Measurements from ENCODE around the gene STH.

The STH gene

DNA sequence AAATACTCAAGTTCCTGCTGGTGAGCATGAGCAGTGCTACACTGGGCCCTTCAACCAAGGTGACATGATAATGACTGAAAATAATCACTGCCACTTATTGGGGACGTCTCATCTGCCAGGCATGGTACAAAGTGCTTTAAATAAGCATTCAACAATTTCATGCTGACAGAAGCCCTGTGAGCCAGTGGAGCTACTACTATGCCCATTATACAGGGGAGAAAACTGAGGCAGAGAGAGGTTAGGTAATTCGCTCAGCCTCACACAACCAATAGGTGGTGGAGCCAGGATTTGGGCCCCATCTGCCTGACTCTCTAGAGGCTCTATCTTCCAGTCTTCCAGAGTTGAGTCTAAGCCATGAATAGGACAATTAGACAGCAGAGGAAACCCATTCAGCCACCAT lies 30.3 kb upstream of the STH start:
- no peak for FAIRE-seq

DNA sequence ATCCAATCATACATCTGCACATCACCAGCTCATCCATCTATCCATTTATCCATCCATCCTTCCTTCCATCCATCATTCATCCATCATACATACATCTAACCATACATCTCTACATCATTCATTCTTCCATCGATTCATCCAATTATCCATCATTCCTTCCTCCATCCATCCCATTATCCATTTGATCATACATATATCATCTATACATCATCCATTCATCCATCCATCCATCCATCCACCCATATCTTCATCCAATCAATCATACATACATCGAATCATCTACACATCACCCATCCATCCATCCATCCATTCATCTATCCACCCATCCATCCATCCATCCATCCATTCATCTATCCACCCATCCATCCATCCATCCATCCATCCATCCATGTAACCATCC lies 29.3 kb upstream of the STH start:
- no peak for FAIRE-seq

DNA sequence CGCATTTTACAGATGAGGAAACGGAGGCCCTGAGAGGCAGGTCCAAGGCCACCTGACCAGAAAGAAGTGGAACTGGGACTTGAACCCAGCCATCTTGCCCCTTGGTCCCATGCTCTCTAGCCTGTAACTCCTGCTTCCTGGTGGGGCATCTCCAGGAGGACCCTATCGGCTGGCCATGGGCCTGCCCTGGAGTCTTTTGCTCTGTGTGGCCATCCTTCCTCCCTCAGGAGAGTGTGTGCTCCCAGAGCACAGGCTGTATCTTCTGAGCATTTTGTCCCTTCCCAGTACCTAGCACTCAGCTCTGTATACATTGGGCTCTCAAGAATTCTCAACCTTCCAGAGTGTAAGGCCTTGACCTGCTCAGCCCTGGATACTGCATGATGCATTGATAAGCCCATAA lies 28.4 kb upstream of the STH start:
- FAIRE-seq, result no peak

DNA sequence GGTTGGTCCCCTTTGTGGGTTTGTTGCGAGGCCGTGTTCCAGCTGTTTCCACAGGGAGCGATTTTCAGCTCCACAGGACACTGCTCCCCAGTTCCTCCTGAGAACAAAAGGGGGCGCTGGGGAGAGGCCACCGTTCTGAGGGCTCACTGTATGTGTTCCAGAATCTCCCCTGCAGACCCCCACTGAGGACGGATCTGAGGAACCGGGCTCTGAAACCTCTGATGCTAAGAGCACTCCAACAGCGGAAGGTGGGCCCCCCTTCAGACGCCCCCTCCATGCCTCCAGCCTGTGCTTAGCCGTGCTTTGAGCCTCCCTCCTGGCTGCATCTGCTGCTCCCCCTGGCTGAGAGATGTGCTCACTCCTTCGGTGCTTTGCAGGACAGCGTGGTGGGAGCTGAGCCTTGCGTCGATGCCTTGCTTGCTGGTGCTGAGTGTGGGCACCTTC lies 27.3 kb upstream of the STH start:
- FAIRE-seq, result no peak

DNA sequence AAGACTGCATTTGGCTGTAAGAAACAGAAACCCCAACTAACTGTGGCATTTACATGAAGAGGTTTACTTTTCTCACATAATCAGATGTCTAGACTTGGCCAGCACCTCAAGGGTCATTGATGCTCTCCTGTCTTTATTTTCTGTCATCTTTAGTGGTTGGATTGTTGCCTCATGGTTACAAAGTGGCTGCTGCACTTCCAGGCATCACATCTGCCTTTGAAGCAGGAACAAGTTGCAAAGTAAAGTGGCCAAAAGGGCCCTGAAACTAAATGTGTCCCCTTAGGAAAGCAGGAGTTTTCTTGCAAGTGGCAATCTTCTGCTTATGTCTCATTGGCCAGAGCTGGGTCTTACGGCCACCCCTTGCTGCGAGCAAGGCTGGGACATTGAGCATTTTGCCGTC lies 26.5 kb upstream of the STH start:
- FAIRE-seq, result no peak

DNA sequence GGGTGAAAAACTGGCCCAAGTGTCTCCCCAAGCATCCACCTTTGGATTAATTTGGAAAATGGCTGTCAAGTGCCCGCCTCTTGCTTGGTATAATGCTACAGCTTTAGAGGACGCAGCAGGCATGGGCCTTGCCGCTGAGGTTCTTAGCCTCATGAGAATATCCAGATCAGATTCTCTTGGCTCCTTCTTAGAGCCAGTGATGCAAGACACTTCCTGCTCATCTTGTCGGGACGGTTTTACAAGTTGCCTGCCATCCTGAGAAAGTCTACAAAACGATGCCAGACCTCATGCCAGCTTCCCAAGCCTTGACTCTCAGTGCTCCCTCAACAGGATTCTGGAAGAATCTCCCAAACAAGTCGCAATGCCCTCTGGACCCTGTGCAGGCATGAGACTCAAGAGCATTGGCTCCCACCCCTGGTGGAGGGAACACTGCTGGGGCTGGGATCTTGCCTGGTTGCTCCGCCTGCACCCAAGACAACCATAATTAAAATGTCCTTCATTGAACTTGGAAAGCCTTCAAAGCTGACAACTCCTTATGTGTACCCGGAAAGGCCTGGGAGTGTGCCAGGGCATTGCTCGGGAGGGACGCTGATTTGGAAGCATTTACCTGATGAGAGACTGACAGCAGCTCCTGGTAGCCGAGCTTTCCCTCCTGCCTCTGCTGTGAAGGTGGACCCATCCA lies 25.8 kb upstream of the STH start:
- no peak for FAIRE-seq

DNA sequence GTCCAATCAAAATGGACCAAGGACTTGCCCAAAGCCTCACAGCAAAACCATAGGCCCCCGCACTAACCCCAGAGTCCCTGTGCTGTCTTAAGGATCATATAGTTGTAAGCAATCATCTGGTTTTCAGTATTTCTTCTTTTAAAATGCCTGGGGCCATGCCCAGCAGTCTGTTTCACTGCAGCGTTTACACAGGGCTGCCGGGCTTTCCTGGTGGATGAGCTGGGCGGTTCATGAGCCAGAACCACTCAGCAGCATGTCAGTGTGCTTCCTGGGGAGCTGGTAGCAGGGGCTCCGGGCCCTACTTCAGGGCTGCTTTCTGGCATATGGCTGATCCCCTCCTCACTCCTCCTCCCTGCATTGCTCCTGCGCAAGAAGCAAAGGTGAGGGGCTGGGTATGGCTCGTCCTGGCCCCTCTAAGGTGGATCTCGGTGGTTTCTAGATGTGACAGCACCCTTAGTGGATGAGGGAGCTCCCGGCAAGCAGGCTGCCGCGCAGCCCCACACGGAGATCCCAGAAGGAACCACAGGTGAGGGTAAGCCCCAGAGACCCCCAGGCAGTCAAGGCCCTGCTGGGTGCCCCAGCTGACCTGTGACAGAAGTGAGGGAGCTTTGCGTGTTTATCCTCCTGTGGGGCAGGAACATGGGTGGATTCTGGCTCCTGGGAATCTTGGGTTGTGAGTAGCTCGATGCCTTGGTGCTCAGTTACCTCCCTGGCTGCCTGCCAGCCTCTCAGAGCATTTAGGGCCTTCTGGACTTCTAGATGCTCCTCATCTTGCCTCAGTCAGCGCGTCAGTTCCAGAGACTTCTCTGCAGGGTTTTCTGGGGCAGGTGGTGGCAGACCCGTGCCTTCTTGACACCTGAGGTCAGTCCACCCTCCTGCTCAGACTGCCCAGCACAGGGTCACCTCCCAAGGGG lies 24.8 kb upstream of the STH start:
- FAIRE-seq, result no peak

DNA sequence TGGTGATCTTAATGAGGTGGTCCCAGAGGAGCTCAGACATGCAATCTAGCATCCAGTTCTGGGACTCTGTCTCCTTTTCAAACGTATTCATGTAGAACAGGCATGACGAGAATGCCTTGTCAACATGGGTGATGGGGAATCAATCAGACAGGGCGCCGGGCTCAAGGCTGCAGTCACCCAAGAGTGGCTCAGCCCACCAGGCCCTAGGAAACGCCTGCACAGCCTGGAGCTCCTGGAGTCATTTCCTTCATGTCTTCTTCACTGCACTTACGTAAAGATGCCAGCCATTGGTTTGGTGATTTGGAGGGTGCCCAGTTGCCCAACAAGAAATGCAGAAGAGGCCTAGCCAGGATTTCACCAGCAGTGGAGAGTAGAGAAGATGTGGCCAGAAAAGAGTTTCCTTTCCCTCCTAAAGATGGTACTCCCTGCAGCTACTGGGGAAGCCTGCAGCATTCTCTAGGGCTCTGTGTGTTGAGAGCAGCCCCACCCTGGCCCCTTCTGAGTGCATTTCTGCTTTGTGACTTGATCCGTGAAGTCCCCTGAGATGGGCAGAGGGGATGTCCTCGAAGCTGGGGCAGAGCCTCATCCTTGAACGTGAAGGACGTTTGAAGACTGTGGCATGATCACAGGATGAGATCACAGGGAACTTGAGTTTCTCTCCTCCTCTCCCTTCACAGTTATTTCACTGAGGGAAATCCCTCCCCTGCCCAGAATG lies 24.0 kb upstream of the STH start:
- no peak for FAIRE-seq

DNA sequence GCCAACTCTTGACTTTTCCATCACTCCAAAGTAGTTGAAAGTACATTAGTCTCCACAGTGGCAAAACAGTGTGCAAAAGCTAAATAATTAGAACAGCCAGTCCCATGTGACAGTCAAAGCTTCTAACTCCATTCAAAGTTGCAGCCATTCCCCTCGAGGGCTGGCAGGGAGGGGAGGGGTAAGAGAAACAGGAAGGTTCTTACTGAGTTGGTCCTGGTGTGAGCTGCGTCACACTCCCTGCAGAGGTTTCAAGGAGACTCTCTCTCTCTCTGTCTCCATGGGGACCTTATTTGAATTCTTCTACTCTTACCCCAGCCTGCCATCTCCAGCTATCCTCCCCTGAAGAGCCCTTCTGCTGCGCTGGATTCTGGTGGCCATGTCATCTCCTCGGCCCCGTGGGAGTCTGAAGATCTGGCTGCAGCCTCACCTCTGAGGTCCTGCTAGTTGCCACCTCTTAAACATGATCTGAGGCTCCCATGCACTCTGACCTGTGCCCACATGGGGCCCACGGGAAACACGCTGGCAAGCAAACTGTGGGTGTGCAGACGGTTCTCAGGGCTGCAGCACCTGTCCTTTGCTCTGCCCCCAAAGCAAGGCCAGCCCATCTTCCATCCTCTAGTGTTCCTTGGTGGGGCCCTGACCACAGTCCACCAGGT lies 23.3 kb upstream of the STH start:
- no peak for FAIRE-seq

DNA sequence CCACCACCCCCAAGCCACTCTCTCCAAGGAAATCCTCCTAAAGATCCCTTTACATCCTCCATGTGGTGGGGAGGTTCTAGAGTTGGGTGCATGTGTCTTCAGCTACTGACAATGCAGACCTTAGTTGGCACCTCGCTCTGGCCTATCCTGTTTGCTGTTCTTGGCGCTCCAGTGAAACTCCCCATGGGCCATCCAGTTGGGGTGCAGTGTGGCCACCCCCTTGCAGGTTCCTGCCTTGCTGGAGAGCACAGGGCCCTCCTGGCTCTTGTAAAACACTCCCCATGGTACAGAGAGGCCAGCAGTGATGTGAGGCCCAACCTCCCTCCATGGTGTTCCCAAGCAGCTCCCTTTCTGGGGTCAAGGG lies 22.7 kb upstream of the STH start:
- no peak for FAIRE-seq

DNA sequence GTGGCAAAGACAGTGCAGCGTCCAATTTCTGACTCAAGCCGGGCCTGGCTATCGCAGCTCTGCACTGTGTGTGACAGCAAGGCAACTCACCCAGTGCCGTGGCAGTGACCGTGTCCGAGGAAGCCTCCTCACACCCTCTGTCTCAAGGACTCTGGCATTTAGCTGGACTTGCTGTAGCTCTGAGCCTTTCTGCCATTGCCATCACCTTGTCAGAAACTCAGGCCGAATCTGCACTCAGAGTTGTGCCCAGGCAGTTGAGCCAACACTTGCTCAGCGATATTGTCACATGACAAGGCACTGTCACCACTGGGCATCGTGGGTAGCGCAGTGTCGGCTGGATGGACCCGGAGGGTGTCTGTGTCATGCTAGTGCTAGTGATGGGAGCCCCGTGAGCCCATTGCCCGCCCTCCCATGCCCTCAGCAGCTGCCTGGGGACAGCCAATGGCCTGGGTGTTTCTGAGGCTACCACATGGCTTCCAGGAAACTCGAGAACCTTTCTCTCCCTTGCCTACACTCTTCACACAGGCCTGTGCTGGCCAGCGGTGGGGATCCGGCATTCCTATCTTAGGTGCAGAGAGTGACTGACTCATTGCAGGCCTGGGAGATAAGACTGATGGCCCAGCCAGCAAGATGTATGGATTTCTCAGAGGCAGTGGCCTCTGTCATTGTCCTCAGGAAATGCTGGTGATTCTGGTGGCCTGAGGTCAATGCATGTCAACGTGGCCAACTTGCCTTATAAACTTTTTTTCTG lies 22.1 kb upstream of the STH start:
- FAIRE-seq, result no peak

DNA sequence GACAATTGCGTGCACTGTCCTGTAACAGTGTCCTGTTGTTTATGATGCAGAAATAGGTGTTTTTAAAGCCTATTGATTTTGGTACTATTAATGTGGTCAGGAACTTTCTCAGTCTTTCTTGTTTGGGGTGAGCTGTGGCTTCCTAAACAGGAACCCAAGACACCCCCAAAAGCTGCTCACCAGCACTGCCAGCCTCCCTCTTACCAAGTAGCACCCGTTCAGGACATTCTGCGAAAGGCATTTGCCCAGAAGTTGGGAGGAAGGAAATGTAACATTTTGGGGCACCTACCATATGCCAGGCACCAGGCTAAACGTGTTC lies 21.6 kb upstream of the STH start:
- FAIRE-seq, result no peak

DNA sequence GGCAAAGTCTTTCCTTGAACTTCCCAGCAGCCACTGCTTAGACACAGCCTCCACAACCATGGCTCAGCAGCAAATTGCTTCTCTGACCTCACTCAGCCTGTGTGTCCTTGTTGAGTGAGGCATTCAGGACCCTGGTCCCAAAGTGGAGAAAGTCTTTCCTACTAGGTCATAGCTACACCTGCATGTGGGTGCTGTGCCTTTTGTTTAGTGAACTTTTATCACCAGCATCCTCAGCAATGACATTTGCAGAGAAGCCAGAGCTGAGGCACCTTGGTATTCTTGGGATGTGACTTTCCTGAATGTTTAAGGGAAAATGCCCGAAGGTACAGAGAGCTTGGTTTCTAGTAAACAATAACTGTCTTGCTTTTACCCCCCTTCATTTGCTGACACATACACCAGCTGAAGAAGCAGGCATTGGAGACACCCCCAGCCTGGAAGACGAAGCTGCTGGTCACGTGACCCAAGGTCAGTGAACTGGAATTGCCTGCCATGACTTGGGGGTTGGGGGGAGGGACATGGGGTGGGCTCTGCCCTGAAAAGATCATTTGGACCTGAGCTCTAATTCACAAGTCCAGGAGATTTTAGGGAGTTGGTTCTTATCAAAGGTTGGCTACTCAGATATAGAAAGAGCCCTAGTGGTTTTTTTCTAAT lies 20.9 kb upstream of the STH start:
- no peak for FAIRE-seq

DNA sequence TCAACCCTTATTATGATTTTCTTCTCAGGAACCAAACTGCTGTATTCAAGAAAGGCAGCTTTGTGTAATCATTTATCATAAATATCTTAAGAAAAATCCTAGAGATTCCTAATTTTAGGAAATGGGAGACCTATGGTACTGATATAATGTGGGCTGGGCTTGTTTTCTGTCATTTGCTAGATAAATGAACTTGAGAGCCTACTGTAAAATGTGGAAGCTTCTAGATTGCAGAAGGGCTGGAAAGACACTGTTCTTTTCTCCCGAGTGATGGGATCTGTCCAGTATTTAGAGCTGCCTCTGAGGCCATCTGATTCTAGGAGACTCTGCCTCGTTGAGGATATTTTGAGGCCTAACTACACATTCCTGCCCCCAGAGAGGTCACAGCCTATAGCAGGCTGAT lies 19.9 kb upstream of the STH start:
- no peak for FAIRE-seq

DNA sequence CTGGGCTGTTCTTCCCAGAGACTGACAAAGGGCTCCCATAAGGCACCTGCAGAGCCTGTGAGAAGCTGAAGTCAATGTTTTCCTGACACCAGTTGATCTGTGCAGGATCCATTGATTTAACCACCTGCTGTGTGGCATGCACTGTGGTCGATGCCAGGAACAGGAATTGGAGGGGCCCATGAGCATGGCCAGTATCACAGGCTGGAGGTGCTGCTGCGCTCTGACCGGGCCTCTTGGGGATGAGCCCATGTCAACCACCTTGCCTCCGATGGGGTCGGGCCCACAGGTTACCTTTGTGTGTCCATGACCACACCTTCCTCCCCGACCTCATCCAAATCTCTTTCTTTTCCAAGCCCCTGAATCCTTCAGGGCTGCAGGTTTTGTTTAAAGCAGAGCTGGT lies 18.2 kb upstream of the STH start:
- FAIRE-seq, result no peak

DNA sequence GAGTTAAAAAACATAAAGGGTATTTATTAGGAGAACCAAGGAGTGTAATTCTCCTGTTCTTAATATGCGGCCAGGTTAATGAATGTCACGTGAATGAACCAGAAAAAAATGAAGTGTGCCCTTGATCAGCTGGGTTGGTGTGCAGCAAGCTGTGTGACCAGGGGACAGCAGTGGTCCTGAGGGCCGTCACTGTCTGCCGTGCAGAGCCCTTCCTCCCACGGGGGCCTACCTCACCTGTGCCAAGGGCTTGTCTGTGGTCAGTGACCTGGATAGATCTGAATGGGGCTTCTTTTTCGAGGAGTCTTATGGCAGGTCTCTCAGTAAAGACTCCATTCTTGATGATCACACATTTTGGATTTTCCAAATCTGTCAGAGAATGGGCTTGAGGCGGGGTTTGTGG lies 17.7 kb upstream of the STH start:
- FAIRE-seq, result no peak

DNA sequence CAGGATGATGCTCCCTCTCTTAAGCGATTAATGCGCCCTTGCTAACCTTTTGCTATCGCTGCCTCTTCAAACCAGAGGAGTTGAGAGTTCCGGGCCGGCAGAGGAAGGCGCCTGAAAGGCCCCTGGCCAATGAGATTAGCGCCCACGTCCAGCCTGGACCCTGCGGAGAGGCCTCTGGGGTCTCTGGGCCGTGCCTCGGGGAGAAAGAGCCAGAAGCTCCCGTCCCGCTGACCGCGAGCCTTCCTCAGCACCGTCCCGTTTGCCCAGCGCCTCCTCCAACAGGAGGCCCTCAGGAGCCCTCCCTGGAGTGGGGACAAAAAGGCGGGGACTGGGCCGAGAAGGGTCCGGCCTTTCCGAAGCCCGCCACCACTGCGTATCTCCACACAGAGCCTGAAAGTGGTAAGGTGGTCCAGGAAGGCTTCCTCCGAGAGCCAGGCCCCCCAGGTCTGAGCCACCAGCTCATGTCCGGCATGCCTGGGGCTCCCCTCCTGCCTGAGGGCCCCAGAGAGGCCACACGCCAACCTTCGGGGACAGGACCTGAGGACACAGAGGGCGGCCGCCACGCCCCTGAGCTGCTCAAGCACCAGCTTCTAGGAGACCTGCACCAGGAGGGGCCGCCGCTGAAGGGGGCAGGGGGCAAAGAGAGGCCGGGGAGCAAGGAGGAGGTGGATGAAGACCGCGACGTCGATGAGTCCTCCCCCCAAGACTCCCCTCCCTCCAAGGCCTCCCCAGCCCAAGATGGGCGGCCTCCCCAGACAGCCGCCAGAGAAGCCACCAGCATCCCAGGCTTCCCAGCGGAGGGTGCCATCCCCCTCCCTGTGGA lies 16.0 kb upstream of the STH start:
- FAIRE-seq, result no peak

DNA sequence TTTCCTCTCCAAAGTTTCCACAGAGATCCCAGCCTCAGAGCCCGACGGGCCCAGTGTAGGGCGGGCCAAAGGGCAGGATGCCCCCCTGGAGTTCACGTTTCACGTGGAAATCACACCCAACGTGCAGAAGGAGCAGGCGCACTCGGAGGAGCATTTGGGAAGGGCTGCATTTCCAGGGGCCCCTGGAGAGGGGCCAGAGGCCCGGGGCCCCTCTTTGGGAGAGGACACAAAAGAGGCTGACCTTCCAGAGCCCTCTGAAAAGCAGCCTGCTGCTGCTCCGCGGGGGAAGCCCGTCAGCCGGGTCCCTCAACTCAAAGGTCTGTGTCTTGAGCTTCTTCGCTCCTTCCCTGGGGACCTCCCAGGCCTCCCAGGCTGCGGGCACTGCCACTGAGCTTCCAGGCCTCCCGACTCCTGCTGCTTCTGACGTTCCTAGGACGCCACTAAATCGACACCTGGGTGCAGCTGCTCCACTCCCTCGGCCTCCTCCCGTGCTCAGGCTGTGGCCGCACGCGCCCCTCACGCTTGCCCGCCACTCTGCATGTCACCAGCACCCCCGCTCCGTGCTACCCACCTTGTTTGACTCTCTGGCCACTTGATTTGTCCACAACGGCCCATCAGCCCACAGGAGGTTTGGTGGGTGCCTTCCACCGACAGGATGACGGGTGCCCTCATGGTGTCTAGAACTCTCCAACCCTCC lies 15.3 kb upstream of the STH start:
- no peak for FAIRE-seq

DNA sequence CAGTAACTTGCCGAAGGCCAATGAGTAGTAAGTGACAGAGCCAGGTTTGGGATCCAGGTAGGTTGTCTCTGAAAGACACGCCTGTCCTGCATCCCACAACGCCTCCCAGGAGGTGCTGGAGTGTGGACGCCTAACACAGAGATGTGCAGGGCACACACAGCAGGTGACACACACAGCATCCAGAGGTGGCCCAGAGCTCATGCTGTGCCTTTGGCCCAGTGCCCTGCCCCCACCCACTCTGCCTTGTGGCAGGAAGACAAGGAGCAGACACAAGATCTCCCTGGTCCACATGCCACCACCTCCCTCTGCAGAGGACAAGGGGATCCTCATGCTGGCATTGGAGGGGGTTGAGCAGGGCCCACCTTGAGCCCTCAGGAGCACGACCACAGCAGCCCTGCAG lies 14.7 kb upstream of the STH start:
- FAIRE-seq, result no peak

DNA sequence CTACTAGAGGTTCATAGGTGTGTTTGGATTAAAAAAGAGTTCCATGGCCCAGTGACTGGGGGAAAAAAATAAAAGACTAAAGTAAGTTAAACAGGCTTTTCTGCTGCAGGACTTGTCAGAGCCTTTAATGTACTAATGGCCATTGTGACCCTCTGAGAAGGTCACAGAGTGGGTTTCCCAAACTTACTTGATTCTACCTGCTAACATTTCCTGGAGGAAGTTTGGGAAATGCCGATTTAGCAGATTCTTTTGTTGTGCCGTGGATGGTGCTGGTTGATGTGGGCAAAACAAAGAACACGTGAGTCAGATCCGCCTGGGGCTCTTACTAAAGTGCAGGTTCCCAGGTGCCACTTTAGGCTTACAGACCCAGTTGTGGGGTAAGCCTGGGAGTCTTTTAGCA lies 13.6 kb upstream of the STH start:
- no peak for FAIRE-seq

DNA sequence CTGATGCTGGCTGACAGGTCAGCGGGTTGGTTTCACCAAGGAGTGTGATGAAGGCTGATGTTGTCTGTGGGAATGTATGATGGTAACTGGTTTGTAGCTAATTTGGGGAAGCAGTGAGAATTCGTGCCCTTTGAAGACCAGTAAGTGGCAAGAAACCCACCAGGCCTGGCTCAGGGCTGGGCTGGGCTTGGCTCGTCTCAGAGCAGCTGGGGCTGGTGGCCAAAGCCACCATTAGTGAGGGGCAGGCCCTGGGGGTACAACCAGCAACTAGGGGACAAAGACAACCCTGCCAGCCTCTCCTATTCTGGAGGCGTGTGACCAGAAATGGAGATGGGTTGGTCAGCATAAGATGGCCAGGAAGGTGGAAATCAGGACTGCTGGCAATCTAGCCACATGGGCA lies 13.0 kb upstream of the STH start:
- no peak for FAIRE-seq
